GM12874 (cell line): ENCODE data around the gene ADAM11.

Experiments
- TF ChIP-seq, protein P1 (sequence below): IDR thresholded peaks from 2 replicates; pipeline ENCODE4 v1.5.1; 2011; ENCODE audit warnings: low read depth, mild to moderate bottlenecking, control low read depth, low read length, moderate library complexity; ENCODE audit not compliant: insufficient read depth

Gene ADAM11

DNA sequence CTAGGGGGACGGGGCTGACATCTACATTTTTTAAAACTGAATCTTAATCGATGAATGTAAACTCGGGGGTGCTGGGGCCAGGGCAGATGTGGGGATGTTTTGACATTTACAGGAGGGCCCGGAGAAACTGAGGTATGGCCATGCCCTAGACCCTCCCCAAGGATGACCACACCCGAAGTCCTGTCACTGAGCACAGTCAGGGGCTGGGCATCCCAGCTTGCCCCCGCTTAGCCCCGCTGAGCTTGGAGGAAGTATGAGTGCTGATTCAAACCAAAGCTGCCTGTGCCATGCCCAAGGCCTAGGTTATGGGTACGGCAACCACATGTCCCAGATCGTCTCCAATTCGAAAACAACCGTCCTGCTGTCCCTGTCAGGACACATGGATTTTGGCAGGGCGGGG, 21.4 kb downstream of the ADAM11 start:
- TF ChIP-seq, protein P1, sequence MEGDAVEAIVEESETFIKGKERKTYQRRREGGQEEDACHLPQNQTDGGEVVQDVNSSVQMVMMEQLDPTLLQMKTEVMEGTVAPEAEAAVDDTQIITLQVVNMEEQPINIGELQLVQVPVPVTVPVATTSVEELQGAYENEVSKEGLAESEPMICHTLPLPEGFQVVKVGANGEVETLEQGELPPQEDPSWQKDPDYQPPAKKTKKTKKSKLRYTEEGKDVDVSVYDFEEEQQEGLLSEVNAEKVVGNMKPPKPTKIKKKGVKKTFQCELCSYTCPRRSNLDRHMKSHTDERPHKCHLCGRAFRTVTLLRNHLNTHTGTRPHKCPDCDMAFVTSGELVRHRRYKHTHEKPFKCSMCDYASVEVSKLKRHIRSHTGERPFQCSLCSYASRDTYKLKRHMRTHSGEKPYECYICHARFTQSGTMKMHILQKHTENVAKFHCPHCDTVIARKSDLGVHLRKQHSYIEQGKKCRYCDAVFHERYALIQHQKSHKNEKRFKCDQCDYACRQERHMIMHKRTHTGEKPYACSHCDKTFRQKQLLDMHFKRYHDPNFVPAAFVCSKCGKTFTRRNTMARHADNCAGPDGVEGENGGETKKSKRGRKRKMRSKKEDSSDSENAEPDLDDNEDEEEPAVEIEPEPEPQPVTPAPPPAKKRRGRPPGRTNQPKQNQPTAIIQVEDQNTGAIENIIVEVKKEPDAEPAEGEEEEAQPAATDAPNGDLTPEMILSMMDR: no peak

DNA sequence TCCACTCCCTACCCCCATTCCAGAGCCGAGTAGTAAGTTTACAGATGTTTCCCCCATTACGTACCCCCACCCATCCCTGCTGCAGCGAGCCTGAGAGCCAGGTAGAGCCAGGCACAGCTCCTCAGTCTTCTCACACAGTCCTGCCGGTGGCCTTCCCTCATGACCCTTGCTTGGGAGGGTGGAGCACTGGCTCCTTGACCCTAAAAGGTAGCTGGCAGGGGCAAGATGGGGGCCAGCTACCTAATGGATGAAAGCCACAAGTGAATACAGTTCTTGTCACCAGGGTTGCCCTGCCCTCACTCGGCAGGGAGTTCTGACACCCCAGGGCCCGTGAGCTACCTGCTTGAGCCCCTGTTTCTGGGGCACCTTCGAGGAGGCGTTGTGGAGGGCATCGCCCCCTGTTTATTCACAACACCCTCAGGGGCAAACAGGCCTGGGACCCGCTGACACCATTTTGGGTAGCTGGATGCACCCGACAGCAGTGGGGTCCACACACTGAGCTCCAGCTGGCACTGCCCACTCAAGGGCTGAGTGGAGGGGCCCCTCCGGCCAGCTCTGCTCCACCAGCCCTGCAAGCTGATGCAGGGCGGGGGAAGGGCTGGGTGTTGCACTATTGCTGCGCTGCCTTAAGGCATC, 22.2 kb downstream of the ADAM11 start:
- TF ChIP-seq, protein P1: no peak

DNA sequence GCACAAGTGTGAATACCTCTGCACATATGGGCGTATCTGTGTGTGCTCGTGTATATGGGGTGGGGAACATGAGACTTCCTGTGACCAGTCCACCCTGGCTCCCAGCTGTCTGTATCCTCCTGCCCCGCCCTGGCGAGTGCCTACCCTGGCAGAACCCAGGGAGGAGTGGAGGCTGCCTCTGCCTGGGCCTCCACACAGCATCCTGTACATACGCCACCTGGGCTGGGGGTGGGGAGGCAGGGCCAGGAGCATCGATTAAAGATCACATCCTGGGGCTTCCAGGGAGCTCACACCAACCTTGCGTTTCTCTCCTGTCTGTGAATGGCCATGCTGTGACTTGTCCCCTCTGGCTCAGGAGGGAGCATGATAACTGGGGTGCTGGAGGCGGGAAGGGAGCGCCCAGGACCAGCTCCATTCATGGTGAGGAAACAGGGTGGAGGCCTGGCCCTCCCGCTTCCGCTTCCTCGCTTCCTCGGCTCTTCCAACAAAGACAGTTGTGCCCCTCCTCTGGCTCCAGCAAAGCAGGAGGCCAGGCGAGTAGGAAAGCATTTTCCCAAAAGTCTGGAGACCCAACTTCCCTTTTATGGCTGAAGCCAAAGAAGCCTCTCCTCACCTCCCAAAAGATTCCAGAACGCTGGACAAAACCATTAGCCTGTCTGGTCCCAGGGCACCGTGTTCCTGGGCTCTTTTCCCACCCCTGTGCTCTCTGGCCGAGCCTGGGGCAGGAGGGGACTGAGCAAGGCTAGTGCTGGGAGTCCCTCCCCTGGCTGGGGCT, 22.9 kb downstream of the ADAM11 start:
- TF ChIP-seq, protein P1: no peak

DNA sequence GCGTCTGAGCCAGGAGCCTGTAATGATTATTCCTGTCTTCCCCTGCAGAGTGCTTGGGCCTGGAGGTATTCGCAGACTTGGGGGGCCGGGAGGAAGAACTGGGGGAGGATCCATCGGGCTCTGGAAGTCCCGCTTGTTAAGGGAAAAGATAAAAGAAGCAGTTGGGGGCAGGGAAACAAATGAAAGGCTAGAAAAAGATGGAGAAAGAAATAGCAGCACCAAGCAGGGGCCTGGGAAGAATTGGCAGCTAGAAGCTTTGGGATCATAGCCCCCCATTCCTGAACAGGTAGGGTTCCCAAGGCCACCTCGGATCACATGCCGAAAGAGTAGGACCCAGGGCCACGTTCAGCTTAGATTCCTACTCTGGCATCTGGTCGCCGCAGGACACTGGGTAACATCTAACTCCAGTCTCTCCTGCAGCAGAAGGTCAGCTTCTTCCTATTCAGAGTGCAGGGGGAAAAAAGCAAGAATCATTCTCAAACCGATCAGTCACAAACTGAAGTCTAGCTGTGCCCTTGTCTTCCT, 23.6 kb downstream of the ADAM11 start:
- TF ChIP-seq, protein P1: no peak

DNA sequence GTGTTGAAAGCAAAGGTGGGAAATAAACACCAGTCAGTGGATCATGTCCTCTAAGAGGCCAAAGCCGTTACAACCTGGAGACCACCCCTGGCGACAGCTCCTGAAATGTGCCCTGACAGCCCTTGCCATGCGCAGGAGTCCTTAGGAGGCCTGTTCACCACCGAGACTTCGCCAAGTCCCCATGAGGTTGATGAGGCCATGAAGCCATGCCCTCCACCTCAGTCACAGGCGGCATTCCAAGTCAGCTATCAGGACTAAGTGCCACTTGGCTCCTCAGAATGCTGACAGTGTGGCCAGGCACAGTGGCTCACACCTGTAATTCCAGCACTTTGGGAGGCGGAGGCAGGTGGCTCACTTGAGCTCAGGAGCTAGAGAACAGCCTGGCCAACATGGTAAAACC, 27.1 kb downstream of the ADAM11 start:
- TF ChIP-seq, protein P1: no peak

DNA sequence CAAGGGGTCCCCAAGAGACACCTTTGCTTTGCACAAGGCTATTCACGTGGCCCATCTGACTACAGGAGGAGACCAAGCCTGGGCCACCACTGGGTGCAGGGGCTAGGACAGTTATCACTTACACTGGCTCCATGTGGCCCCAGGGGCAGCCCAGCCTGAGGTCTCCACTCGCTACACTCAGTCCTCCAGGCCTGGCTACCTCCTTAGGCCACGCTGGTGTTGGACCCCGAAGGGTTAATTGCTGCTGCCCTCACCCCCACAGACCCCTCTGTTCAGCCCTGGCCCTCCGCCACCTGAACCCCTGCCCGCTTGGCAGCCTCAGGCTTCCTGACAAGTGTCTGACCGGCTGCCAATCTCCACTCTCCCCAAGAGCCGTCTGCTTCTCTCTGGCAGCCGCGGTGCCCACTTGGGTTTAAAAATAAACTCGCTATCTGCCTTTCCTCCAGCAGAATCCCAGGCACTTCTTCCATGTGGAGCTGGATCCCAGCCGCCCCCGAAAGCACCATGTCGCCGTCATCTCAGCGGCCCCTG, 27.8 kb downstream of the ADAM11 start:
- TF ChIP-seq, protein P1: no peak

DNA sequence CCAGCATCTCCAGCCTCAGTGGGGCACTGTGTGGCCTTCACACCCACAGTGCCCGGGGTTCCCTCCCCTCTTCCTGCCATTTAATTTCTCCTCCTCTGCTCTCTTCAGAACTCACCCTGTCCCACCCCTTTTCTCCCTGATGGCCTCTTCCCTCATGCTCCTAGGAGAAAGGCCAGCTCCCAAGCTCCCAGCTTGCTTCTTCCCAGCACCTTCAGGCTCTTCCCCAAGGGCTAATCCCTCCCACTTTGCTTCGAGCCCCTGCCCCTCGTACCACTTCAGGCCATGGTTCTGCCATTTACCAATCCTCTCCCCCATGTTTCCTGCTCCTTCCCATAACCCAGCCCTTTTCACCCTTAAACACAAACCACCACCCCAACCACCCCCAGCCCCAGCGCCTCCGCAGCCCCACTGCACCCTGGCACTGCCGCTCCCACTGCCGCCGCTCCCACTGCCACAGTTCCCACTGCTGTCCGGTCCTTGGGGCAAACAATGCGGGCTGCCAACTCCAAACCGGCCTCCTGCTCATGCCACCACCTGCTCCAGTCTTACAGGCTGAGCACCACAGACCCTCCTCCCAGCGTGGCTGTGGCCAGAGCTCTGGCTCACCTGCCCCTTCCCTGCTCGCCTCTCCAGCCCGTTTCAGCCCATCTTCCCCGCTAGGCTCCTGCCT, 28.6 kb downstream of the ADAM11 start:
- TF ChIP-seq, protein P1: no peak
